SK-N-SH treated with all-trans-retinoic acid at 6 μM for 48 hours (cell line): ENCODE measurements around the gene ANKFN1.

Source experiments
- ATAC-seq: fragments of 200-7000 bp; cut with Tn5 transposase; 3 replicates; pipeline ENCODE4 v1.9.1; 2020; ENCODE audit warnings: mild to moderate bottlenecking, moderate library complexity
- ARNTL ChIP-seq: fragments of 450-650 bp; formaldehyde crosslinking; IDR thresholded peaks from 2 replicates; pipeline ENCODE4 v1.5.0; 2020; ENCODE audit warnings: low read depth, mild to moderate bottlenecking, moderate library complexity, borderline replicate concordance
- BACH2 ChIP-seq: fragments of 250-450 bp; sonication (Bioruptor Pico); IDR thresholded peaks from 2 replicates; pipeline ENCODE4 v1.9.0; 2021; ENCODE audit warnings: mild to moderate bottlenecking, borderline replicate concordance
- CSDC2 ChIP-seq: fragments of 250-450 bp; sonication (Bioruptor Pico); IDR thresholded peaks from 2 replicates; pipeline ENCODE4 v1.5.0; 2020; ENCODE audit warnings: mild to moderate bottlenecking, moderate library complexity
- ESRRG ChIP-seq: fragments of 250-450 bp; sonication (Bioruptor Pico); IDR thresholded peaks from 2 replicates; pipeline ENCODE4 v1.6.1; 2021; ENCODE audit warnings: mild to moderate bottlenecking
- ISL1 ChIP-seq: fragments of 250-450 bp; sonication (Bioruptor Pico); IDR thresholded peaks from 2 replicates; pipeline ENCODE4 v2.1.2; 2022; ENCODE audit warnings: mild to moderate bottlenecking, moderate library complexity
- OSR1 ChIP-seq: fragments of 250-450 bp; sonication (Bioruptor Pico); IDR thresholded peaks from 2 replicates; pipeline ENCODE4 v1.8.0; 2022; ENCODE audit warnings: moderate library complexity, mild to moderate bottlenecking, inconsistent platforms
- PPARA ChIP-seq: fragments of 250-450 bp; sonication (Bioruptor Pico); IDR thresholded peaks from 2 replicates; pipeline ENCODE4 v1.5.0; 2020; ENCODE audit warnings: mild to moderate bottlenecking, borderline replicate concordance
- RARB ChIP-seq: fragments of 250-450 bp; sonication (Bioruptor Pico); IDR thresholded peaks from 2 replicates; pipeline ENCODE4 v1.8.0; 2021; ENCODE audit warnings: mild to moderate bottlenecking, moderate library complexity
- SNAI2 ChIP-seq: fragments of 250-450 bp; sonication (Bioruptor Pico); IDR thresholded peaks from 2 replicates; pipeline ENCODE4 v1.5.0; 2020; ENCODE audit warnings: mild to moderate bottlenecking, moderate library complexity
- TCF4 ChIP-seq: fragments of 250-450 bp; sonication (Bioruptor Pico); IDR thresholded peaks from 2 replicates; pipeline ENCODE4 v1.8.0; 2021; ENCODE audit warnings: mild to moderate bottlenecking, moderate library complexity, borderline replicate concordance
- TOX ChIP-seq: fragments of 250-450 bp; sonication (Bioruptor Pico); IDR thresholded peaks from 2 replicates; pipeline ENCODE4 v1.8.0; 2021; ENCODE audit warnings: mild to moderate bottlenecking, moderate library complexity, borderline replicate concordance
- ZC3H10 ChIP-seq: fragments of 250-450 bp; sonication (Bioruptor Pico); IDR thresholded peaks from 2 replicates; pipeline ENCODE4 v1.5.1; 2021; ENCODE audit warnings: mild to moderate bottlenecking, moderate library complexity
- ZFP3 ChIP-seq: fragments of 250-450 bp; sonication (Bioruptor Pico); IDR thresholded peaks from 2 replicates; pipeline ENCODE4 v1.5.0; 2020; ENCODE audit warnings: mild to moderate bottlenecking, moderate library complexity
- ZNF565 ChIP-seq: fragments of 450-650 bp; formaldehyde crosslinking; conservative IDR thresholded peaks from 2 replicates; pipeline ENCODE4 v1.5.0; 2020; ENCODE audit warnings: low read depth, mild to moderate bottlenecking, moderate library complexity
- ZNF70 ChIP-seq: fragments of 450-650 bp; formaldehyde crosslinking; IDR thresholded peaks from 2 replicates; pipeline ENCODE4 v1.5.0; 2020; ENCODE audit warnings: mild to moderate bottlenecking, moderate library complexity
- ZNF8 ChIP-seq: fragments of 450-650 bp; formaldehyde crosslinking; IDR thresholded peaks from 2 replicates; pipeline ENCODE4 v1.5.0; 2020; ENCODE audit warnings: mild to moderate bottlenecking, moderate library complexity
- TF ChIP-seq, protein P1 (sequence below): fragments of 250-450 bp; sonication (Bioruptor Pico); IDR thresholded peaks from 2 replicates; pipeline ENCODE4 v1.5.0; 2020; ENCODE audit warnings: mild to moderate bottlenecking, moderate library complexity
- TF ChIP-seq, protein P2 (sequence below): fragments of 250-450 bp; sonication (Bioruptor Pico); IDR thresholded peaks from 2 replicates; pipeline ENCODE4 v1.8.0; 2020; ENCODE audit warnings: mild to moderate bottlenecking, moderate library complexity, borderline replicate concordance
- TF ChIP-seq, protein P3 (sequence below): fragments of 250-450 bp; sonication (Bioruptor Pico); IDR thresholded peaks from 2 replicates; pipeline ENCODE4 v1.8.0; 2021; ENCODE audit warnings: low read depth, mild to moderate bottlenecking, moderate library complexity, borderline replicate concordance
- TF ChIP-seq, protein P4 (sequence below): fragments of 250-450 bp; sonication (Bioruptor Pico); IDR thresholded peaks from 2 replicates; pipeline ENCODE4 v1.5.1; 2021; ENCODE audit warnings: mild to moderate bottlenecking, moderate library complexity
- TF ChIP-seq, protein P5 (sequence below): fragments of 250-450 bp; sonication (Bioruptor Pico); IDR thresholded peaks from 2 replicates; pipeline ENCODE4 v1.5.1; 2020; ENCODE audit warnings: low read depth, mild to moderate bottlenecking, moderate library complexity

Gene ANKFN1

DNA sequence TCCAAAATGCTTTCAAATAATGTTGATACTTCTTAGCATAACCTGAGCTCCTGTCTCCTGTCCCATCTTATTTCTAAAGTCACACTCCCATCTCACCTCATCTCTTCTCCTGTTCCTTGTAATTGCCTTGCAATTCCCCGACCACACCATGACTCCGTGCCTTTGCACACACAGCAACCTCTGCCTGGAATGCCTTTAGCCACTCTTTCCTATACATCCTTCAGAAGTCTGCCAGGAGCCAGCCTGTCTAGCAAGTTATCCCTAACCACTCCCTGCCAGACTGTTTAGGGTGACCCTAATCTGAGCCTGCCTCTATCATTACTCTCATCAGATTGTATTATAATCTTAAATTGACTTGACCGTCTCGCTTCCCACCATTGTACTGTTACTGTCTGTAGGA lies 272.2 kb downstream of the ANKFN1 start:
- no peak for ATAC-seq

DNA sequence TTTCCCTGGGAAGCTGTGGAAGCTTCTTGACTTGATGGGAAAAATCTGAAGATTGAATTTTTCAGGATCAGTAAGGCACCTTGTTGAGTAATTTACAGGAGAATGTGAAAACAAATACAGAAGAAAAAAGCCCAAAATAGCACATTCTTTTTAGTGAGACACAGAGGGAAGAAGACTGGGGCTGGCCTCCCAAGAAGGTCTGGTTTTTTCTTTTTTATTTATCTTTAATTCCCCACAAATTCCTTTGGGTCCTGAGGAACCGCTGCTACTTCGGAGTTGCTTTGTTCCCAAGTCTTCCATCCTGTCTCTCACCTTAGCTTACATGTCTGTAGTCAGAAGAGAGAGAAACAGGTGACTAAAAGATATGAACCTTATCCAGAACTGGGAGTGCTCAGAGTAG lies 273.6 kb downstream of the ANKFN1 start:
- ATAC-seq, result no peak
- TF ChIP-seq ZNF565 (no peak), PPARA (CRISPR knock-in tag) (no peak), ZC3H10 (CRISPR knock-in tag) (no peak), TOX (CRISPR knock-in tag) (no peak), ARNTL (CRISPR knock-in tag) (no peak), CSDC2 (CRISPR knock-in tag) (no peak), ESRRG (CRISPR knock-in tag) (no peak)
- TF ChIP-seq, protein P1, sequence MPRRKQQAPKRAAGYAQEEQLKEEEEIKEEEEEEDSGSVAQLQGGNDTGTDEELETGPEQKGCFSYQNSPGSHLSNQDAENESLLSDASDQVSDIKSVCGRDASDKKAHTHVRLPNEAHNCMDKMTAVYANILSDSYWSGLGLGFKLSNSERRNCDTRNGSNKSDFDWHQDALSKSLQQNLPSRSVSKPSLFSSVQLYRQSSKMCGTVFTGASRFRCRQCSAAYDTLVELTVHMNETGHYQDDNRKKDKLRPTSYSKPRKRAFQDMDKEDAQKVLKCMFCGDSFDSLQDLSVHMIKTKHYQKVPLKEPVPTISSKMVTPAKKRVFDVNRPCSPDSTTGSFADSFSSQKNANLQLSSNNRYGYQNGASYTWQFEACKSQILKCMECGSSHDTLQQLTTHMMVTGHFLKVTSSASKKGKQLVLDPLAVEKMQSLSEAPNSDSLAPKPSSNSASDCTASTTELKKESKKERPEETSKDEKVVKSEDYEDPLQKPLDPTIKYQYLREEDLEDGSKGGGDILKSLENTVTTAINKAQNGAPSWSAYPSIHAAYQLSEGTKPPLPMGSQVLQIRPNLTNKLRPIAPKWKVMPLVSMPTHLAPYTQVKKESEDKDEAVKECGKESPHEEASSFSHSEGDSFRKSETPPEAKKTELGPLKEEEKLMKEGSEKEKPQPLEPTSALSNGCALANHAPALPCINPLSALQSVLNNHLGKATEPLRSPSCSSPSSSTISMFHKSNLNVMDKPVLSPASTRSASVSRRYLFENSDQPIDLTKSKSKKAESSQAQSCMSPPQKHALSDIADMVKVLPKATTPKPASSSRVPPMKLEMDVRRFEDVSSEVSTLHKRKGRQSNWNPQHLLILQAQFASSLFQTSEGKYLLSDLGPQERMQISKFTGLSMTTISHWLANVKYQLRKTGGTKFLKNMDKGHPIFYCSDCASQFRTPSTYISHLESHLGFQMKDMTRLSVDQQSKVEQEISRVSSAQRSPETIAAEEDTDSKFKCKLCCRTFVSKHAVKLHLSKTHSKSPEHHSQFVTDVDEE (CRISPR knock-in tag), result no peak
- TF ChIP-seq, protein P2, sequence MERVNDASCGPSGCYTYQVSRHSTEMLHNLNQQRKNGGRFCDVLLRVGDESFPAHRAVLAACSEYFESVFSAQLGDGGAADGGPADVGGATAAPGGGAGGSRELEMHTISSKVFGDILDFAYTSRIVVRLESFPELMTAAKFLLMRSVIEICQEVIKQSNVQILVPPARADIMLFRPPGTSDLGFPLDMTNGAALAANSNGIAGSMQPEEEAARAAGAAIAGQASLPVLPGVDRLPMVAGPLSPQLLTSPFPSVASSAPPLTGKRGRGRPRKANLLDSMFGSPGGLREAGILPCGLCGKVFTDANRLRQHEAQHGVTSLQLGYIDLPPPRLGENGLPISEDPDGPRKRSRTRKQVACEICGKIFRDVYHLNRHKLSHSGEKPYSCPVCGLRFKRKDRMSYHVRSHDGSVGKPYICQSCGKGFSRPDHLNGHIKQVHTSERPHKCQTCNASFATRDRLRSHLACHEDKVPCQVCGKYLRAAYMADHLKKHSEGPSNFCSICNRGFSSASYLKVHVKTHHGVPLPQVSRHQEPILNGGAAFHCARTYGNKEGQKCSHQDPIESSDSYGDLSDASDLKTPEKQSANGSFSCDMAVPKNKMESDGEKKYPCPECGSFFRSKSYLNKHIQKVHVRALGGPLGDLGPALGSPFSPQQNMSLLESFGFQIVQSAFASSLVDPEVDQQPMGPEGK (CRISPR knock-in tag), result no peak
- TF ChIP-seq, protein P3, sequence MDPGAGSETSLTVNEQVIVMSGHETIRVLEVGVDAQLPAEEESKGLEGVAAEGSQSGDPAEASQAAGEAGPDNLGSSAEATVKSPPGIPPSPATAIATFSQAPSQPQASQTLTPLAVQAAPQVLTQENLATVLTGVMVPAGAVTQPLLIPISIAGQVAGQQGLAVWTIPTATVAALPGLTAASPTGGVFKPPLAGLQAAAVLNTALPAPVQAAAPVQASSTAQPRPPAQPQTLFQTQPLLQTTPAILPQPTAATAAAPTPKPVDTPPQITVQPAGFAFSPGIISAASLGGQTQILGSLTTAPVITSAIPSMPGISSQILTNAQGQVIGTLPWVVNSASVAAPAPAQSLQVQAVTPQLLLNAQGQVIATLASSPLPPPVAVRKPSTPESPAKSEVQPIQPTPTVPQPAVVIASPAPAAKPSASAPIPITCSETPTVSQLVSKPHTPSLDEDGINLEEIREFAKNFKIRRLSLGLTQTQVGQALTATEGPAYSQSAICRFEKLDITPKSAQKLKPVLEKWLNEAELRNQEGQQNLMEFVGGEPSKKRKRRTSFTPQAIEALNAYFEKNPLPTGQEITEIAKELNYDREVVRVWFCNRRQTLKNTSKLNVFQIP (CRISPR knock-in tag), result no peak

More for the DNA sequence above, 272.2 kb downstream of the ANKFN1 start:
- TF ChIP-seq ZNF8 (CRISPR knock-in tag), result no peak
- TF ChIP-seq SNAI2, result no peak
- no peak for TF ChIP-seq RARB
- no peak for TF ChIP-seq ZNF70 (CRISPR knock-in tag)
- no peak for TF ChIP-seq ISL1
- no peak for TF ChIP-seq TOX (CRISPR knock-in tag)
- no peak for TF ChIP-seq ZC3H10 (CRISPR knock-in tag)
- TF ChIP-seq ZFP3 (CRISPR knock-in tag), result no peak
- TF ChIP-seq TCF4, result no peak
- TF ChIP-seq ARNTL (CRISPR knock-in tag), result no peak
- no peak for TF ChIP-seq ZNF565
- TF ChIP-seq OSR1 (CRISPR knock-in tag), result no peak
- TF ChIP-seq PPARA (CRISPR knock-in tag), result no peak
- TF ChIP-seq, protein P3 (CRISPR knock-in tag), result no peak
- TF ChIP-seq BACH2 (CRISPR knock-in tag), result no peak
- TF ChIP-seq, protein P4, sequence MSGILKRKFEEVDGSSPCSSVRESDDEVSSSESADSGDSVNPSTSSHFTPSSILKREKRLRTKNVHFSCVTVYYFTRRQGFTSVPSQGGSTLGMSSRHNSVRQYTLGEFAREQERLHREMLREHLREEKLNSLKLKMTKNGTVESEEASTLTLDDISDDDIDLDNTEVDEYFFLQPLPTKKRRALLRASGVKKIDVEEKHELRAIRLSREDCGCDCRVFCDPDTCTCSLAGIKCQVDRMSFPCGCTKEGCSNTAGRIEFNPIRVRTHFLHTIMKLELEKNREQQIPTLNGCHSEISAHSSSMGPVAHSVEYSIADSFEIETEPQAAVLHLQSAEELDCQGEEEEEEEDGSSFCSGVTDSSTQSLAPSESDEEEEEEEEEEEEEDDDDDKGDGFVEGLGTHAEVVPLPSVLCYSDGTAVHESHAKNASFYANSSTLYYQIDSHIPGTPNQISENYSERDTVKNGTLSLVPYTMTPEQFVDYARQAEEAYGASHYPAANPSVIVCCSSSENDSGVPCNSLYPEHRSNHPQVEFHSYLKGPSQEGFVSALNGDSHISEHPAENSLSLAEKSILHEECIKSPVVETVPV (CRISPR knock-in tag), result no peak
- TF ChIP-seq, protein P1 (CRISPR knock-in tag), result no peak
- TF ChIP-seq, protein P2 (CRISPR knock-in tag), result no peak
- TF ChIP-seq CSDC2 (CRISPR knock-in tag), result no peak
- TF ChIP-seq, protein P5, sequence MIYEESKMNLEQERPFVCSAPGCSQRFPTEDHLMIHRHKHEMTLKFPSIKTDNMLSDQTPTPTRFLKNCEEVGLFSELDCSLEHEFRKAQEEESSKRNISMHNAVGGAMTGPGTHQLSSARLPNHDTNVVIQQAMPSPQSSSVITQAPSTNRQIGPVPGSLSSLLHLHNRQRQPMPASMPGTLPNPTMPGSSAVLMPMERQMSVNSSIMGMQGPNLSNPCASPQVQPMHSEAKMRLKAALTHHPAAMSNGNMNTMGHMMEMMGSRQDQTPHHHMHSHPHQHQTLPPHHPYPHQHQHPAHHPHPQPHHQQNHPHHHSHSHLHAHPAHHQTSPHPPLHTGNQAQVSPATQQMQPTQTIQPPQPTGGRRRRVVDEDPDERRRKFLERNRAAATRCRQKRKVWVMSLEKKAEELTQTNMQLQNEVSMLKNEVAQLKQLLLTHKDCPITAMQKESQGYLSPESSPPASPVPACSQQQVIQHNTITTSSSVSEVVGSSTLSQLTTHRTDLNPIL (CRISPR knock-in tag), result no peak
- TF ChIP-seq, all 23 proteins: peak for 0
